Parathyroid adenoma (tissue), 2 donors: ENCODE results near the gene ZWILCH.

Experiments
- H2AFZ ChIP-seq: fragments of 300-600 bp; sonication (generic); one replicate; pipeline ENCODE4 v1.7.0; 2017; ENCODE audit warnings: antibody characterized with exemption, mild to moderate bottlenecking
- H3K27ac ChIP-seq: fragments of 300-600 bp; sonication (generic); one replicate; pipeline ENCODE4 v1.7.0; 2017
- H3K27me3 ChIP-seq: fragments of 300-600 bp; sonication (generic); one replicate; pipeline ENCODE4 v1.7.0; 2017; ENCODE audit warnings: low read length; ENCODE audit not compliant: control insufficient read depth, insufficient read depth
- H3K36me3 ChIP-seq: fragments of 300-600 bp; sonication (generic); one replicate; pipeline ENCODE4 v1.7.0; 2017; ENCODE audit warnings: low read length; ENCODE audit not compliant: control insufficient read depth, insufficient read depth
- H3K4me1 ChIP-seq: fragments of 300-600 bp; sonication (generic); one replicate; pipeline ENCODE4 v1.7.0; 2017; ENCODE audit warnings: control low read depth
- H3K4me2 ChIP-seq: fragments of 300-600 bp; sonication (generic); one replicate; pipeline ENCODE4 v1.7.0; 2017; ENCODE audit warnings: low read length
- H3K4me3 ChIP-seq: fragments of 300-600 bp; sonication (generic); one replicate; pipeline ENCODE4 v1.7.0; 2017; ENCODE audit warnings: low read depth, low read length
- H3K79me2 ChIP-seq: fragments of 300-600 bp; sonication (generic); one replicate; pipeline ENCODE4 v1.7.0; 2017; ENCODE audit warnings: control low read depth
- H3K9ac ChIP-seq: fragments of 300-600 bp; sonication (generic); one replicate; pipeline ENCODE4 v1.7.0; 2017; ENCODE audit warnings: mild to moderate bottlenecking
- H3K9me3 ChIP-seq: fragments of 300-600 bp; sonication (generic); one replicate; pipeline ENCODE4 v1.7.0; 2017; ENCODE audit warnings: low read length; ENCODE audit not compliant: control insufficient read depth
- TF ChIP-seq, protein P1 (sequence below): fragments of 300-600 bp; sonication (generic); IDR thresholded peaks from one replicate; pipeline ENCODE4 v1.7.0; 2017; ENCODE audit warnings: antibody characterized with exemption, mild to moderate bottlenecking
- donor health status: primary hyperparathyroidism.

ZWILCH gene

DNA sequence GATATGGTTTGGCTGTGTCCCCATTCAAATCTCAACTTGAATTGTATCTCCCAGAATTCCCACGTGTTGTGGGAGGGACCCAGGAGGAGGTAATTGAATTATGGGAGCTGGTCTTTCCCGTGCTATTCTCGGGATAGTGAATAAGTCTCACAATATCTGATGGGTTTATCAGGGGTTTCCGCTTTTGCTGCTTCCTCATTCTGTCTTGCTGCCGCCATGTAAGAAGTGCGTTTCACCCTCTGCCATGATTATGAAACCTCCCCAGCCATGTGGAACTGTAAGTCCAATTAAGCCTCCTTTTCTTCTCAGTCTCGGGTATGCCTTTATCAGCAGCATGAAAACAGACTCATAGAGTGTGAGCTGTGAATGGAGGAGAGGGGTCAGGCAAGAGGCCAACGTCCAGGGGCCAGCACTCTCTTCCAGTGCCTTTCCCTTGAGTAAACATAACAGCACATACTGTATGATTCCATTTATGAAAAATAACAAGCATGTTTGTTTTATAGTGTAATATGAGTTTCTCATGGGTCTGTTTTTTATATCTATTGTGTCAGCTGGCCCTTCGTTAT is 76.9 kb downstream of the ZWILCH start:
- Histone ChIP-seq H3K27ac (no peak overlapping the region), H3K9me3 (no peaks in the 10 kb centered on the region), H3K4me3 (no peak overlapping the region), H3K79me2 (no peaks in the 10 kb centered on the region), H3K4me1 (no peaks in the 10 kb centered on the region), H3K27me3 (no peaks in the 10 kb centered on the region), H3K9ac (no peak overlapping the region), H3K4me2 (no peak overlapping the region), H3K36me3 (no peaks in the 10 kb centered on the region), H2AFZ (no peak overlapping the region)
- TF ChIP-seq, protein P1, sequence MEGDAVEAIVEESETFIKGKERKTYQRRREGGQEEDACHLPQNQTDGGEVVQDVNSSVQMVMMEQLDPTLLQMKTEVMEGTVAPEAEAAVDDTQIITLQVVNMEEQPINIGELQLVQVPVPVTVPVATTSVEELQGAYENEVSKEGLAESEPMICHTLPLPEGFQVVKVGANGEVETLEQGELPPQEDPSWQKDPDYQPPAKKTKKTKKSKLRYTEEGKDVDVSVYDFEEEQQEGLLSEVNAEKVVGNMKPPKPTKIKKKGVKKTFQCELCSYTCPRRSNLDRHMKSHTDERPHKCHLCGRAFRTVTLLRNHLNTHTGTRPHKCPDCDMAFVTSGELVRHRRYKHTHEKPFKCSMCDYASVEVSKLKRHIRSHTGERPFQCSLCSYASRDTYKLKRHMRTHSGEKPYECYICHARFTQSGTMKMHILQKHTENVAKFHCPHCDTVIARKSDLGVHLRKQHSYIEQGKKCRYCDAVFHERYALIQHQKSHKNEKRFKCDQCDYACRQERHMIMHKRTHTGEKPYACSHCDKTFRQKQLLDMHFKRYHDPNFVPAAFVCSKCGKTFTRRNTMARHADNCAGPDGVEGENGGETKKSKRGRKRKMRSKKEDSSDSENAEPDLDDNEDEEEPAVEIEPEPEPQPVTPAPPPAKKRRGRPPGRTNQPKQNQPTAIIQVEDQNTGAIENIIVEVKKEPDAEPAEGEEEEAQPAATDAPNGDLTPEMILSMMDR = no peak

DNA sequence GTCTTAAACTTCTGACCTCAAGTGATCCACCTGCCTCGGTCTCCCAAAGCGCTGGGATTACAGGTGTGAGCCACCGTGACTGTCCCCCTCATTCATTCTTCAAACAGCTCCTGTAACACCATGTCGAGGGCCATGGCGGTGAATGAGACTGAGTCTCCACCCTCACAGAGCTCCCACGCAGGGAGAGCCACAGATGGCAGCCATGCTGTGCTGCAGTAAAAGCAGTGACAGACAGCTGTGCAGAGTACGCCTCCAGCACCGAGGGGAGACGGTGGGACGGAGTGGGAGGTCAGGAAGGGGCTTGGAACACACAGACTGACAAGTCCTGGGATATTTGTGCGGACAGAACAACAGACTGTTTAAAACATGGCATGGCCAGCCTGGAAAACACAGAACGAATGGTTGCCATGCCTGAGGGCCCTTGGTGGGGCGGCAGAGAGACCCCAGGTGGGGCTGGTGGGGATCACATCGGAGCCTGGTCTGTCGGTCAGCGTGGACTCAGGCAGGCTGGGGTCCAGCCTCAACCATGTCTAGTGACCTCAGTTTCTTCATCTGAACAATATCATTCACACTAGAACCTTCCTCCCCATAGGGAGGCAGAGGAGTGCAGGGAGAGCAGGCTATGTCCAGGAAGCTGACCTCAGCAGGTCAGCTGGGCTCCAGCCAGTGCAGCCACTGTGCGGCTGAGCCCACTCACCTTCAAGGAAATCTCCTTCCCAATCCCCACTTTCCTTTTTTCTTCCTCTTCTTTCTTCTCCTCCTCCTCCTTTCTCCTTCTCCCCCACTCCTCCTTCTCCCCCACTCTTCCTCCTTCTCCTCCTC is 81.2 kb downstream of the ZWILCH start:
- no peak overlapping the region for H3K9ac ChIP-seq
- H2AFZ ChIP-seq = no peak overlapping the region
- no peaks in the 10 kb centered on the region for H3K27me3 ChIP-seq
- no peaks in the 10 kb centered on the region for H3K9me3 ChIP-seq
- no peak overlapping the region for H3K4me3 ChIP-seq
- TF ChIP-seq, protein P1 = no peak
- no peak overlapping the region for H3K4me2 ChIP-seq
- H3K27ac ChIP-seq = no peak overlapping the region
- H3K4me1 ChIP-seq = no peaks in the 10 kb centered on the region
- H3K79me2 ChIP-seq = no peaks in the 10 kb centered on the region
- H3K36me3 ChIP-seq = no peaks in the 10 kb centered on the region

DNA sequence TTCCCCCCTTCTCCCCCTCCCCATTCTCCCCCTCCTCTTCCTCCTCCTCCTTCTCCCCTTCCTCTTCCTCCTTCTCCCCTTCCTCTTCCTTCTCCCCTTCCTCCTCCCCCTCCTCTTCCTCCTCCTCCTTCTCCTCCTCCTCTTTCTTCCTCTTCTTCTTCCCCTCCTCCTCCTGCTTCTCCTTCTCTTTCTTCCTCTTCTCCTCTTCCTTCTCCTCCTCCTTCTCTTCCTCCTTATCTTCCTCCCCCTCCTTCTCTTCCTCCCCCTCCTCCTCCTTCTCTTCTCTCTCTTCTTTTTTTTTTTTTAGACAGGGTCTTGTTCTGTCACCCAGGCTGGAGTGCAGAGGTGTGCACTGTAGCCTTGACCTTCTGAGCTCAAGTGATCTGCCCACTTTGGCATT is 81.9 kb downstream of the ZWILCH start:
- Histone ChIP-seq H3K36me3 (no peaks in the 10 kb centered on the region), H2AFZ (no peak overlapping the region), H3K9ac (no peak overlapping the region), H3K27ac (no peak overlapping the region), H3K4me3 (no peak overlapping the region), H3K4me1 (no peaks in the 10 kb centered on the region), H3K79me2 (no peaks in the 10 kb centered on the region), H3K4me2 (no peak overlapping the region), H3K27me3 (no peaks in the 10 kb centered on the region), H3K9me3 (no peaks in the 10 kb centered on the region)
- TF ChIP-seq, protein P1 = no peak

DNA sequence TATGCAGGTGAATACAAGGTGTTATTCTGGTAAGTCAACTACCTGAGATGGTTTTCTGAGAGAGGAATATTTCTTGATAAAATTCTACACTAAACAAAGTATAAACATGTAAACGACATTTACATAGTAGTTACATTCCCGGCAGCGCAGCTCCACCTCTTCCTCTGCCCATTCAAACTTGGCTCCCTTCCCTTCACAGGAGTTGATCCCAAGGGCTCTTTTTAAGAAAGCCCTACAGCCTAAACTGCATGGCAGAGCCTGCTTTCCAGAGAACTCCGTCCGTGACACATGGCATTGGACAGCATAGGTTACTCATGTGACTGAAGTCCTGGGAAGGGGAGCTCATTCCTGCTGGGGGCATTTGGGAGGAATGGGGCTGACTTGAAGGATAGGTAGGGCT is 82.6 kb downstream of the ZWILCH start:
- Histone ChIP-seq H3K4me1 (no peaks in the 10 kb centered on the region), H3K4me3 (no peak overlapping the region), H3K9ac (no peak overlapping the region), H3K36me3 (no peaks in the 10 kb centered on the region), H3K27me3 (no peaks in the 10 kb centered on the region), H3K27ac (no peak overlapping the region), H2AFZ (no peak overlapping the region), H3K9me3 (no peaks in the 10 kb centered on the region), H3K79me2 (no peaks in the 10 kb centered on the region), H3K4me2 (no peak overlapping the region)
- TF ChIP-seq, protein P1 = no peak

DNA sequence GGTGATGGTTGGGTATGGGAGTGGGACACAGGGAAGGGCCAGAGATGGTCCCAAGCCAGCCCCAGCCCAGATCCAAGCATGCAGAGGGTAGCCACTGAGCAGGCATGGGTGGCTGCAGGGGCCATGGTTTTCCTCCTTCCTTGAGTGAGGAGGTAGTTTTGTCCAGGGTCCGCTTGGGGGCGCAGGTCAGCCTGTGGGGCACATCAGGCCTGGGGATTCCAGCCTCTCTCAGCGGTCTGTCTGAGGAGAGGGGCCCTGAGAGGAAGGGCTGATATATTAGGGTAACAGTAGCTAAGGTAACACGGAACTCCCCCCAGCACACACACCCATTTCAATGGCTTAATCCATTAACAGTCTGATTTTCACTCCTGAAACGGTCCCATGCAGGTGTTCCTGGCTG is 83.4 kb downstream of the ZWILCH start:
- Histone ChIP-seq H3K27me3 (no peaks in the 10 kb centered on the region), H3K9me3 (no peaks in the 10 kb centered on the region), H3K79me2 (no peaks in the 10 kb centered on the region), H3K9ac (no peak overlapping the region), H3K4me3 (no peak overlapping the region), H3K36me3 (no peaks in the 10 kb centered on the region), H3K27ac (no peak overlapping the region), H3K4me1 (no peaks in the 10 kb centered on the region), H3K4me2 (no peak overlapping the region), H2AFZ (no peak overlapping the region)
- TF ChIP-seq, protein P1 = no peak
